Measurements from ENCODE around the gene FADS3. TPM values are rescaled to one million over a fixed set of nuclear protein-coding genes. Genes with fewer than 3 reads are reported as not detected.

The FADS3 gene
- total and polyA plus RNA-seq, 9 of the 15 experiments (the other 6 are each of a cell fraction or from before 2014, with no cell fraction given): 0.97 to 148 (median 92.7) TPM

- in situ Hi-C loops (cut with MboI) (no loop called here), intact Hi-C loops (cut with micrococcal nuclease) (no loop called here)
- no peak for FAIRE-seq
- CTCF ChIA-PET (ENCODE audit: low intra/inter-chr PET ratio): no interaction called here
- Histone ChIP-seq H3K9me1 (ENCODE audit: control insufficient read depth, insufficient read depth, low read length) (peaks cover 10% of the 10 kb centered on the region), H3K4me3 (no peak overlapping the region), H3K9me3 (replicated peaks; ENCODE audit: control insufficient read depth, insufficient read depth, low read depth, low read length) (no peaks in the 10 kb centered on the region), H3K9ac (ENCODE audit: insufficient read depth in 1 of 2, low read depth in 2 of 2, low read length in 2 of 2) (peak overlapping the region in 1 of 2 experiments; percentile 81; a peak in 2 of 4 replicates), H2AFZ (ENCODE audit: low read depth, low read length) (no peak overlapping the region), H3K27ac (ENCODE audit: extremely low read depth, low read depth, low read length) (peak overlapping the region; percentile 19; the same call in 1 of the 3 replicates), H3K36me3 (ENCODE audit: control insufficient read depth, insufficient read depth, low read length) (peaks cover 18% of the 10 kb centered on the region), H3K27me3 (ENCODE audit: control insufficient read depth in 2 of 2, insufficient read depth in 2 of 2, low read length in 2 of 2) (no peaks in the 10 kb centered on the region), H4K20me1 (replicated peaks; ENCODE audit: control insufficient read depth, insufficient read depth, low read length) (no peaks in the 10 kb centered on the region), H3K4me1 (replicated peaks in 1 of 2; ENCODE audit: control insufficient read depth in 2 of 2, insufficient read depth in 2 of 2, low read length in 2 of 2) (peaks cover 73 to 75% of the 10 kb centered on the region in 2 experiments), H3K79me2 (ENCODE audit: control insufficient read depth, insufficient read depth, low read length) (peaks cover 27% of the 10 kb centered on the region; the same call in 2 of the 3 replicates), H3K4me2 (ENCODE audit: insufficient read depth, low read length) (no peak overlapping the region)
- no TSS peak for BruUV-seq (replicated peaks)
- no peak for TF ChIP-seq NFRKB (IDR thresholded peaks at IDR 0.05; ENCODE audit: low read depth)
- TF ChIP-seq ZNF318 (IDR thresholded peaks at IDR 0.05; ENCODE audit: borderline replicate concordance in 1 of 2, low read depth in 1 of 2): no peak
- TF ChIP-seq EP400 (IDR thresholded peaks at IDR 0.05): no peak
- TF ChIP-seq ZNF551 (CRISPR knock-in tag; IDR thresholded peaks at IDR 0.05): no peak
- no peak for TF ChIP-seq PRMT5 (CRISPR knock-in tag; IDR thresholded peaks at IDR 0.05)
- no peak for TF ChIP-seq BRD9 (IDR thresholded peaks at IDR 0.05; ENCODE audit: low read depth, partially characterized antibody)
- TF ChIP-seq HES1 (IDR thresholded peaks at IDR 0.05; ENCODE audit: low read depth): no peak
- TF ChIP-seq ZBTB33 (CRISPR knock-in tag; IDR thresholded peaks at IDR 0.05): no peak
- no peak for TF ChIP-seq ZNF3 (CRISPR knock-in tag; IDR thresholded peaks at IDR 0.05)
- no peak for TF ChIP-seq MCM5 (IDR thresholded peaks at IDR 0.05; ENCODE audit: low read depth)
- ATAC-seq: no peak
- WGBS (ENCODE audit: insufficient coverage, low coverage, missing lambda C conversion rate): 100% methylated on average over 8 of the region's 10 CpGs
- POLR2A ChIA-PET: interaction anchor here (0.6 kb wide), 1 partner anchor 18 kb away, joined by 3 read pairs; no protein-coding TSS in a partner anchor
- no peak for DNase-seq (ENCODE audit: extremely low read depth in 1 of 4, low spot score in 3 of 4)
These were observed 52.4 kb downstream of the FADS3 start for GRCh38 chr11:61838921-61839320.

Data from K562 (cell line).